Loucy (cell line): Measurements from ENCODE around the gene RABIF.

Source experiments
- EZH2phosphoT487 ChIP-seq: fragments of 200-600 bp; IDR thresholded peaks from 2 replicates; pipeline ENCODE4 v1.6.1; 2018; ENCODE audit warnings: antibody characterized with exemption, mild to moderate bottlenecking, moderate library complexity, borderline replicate concordance
- TF ChIP-seq, protein P1 (sequence below): fragments of 200-600 bp; sonication (generic); conservative IDR thresholded peaks from 2 replicates; pipeline ENCODE4 v1.5.1; 2014; ENCODE audit warnings: mild to moderate bottlenecking, antibody characterized with exemption, low read length

- TF ChIP-seq, protein P1, sequence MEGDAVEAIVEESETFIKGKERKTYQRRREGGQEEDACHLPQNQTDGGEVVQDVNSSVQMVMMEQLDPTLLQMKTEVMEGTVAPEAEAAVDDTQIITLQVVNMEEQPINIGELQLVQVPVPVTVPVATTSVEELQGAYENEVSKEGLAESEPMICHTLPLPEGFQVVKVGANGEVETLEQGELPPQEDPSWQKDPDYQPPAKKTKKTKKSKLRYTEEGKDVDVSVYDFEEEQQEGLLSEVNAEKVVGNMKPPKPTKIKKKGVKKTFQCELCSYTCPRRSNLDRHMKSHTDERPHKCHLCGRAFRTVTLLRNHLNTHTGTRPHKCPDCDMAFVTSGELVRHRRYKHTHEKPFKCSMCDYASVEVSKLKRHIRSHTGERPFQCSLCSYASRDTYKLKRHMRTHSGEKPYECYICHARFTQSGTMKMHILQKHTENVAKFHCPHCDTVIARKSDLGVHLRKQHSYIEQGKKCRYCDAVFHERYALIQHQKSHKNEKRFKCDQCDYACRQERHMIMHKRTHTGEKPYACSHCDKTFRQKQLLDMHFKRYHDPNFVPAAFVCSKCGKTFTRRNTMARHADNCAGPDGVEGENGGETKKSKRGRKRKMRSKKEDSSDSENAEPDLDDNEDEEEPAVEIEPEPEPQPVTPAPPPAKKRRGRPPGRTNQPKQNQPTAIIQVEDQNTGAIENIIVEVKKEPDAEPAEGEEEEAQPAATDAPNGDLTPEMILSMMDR: no peak
- TF ChIP-seq EZH2phosphoT487: no peak
Observed at GRCh38 chr1:202919615-202920014, 30.7 kb upstream of the RABIF start.
